Activated CD8-positive, alpha-beta memory T cell treated with anti-CD3 and anti-CD28 coated beads, Interleukin-2, amount 10 ng/mL, durations not matched to agents 7 days and 5 days (primary cell): ENCODE measurements around the gene NBPF15. TPM values are rescaled to one million over a fixed set of nuclear protein-coding genes. Genes with fewer than 3 reads are reported as not detected.
"Not testable (repeated sequence)": the region's sequence is repeated elsewhere in the genome, so short reads cannot be mapped to it uniquely, and the experiment has no call there.

Experiments
- ATAC-seq: fragments of 150-1000 bp; cut with Tn5 transposase; one replicate; pipeline ENCODE4 v1.10.0; 2021; ENCODE audit warnings: moderate library complexity
- CTCF ChIA-PET: fragments of 350-600 bp; sonication (Branson Sonifier 250); formaldehyde crosslinking; loops from one replicate; lab custom pipeline; 2021; ENCODE audit warnings: antibody characterized with exemption; lab: Charles Lee
- DNase-seq: peaks from one replicate; pipeline ENCODE4 v3.0.0-alpha.2; 2020
- H3K27ac Mint-ChIP-seq: one replicate; pipeline ENCODE4 v1.8.0; 2021; ENCODE audit warnings: mild to moderate bottlenecking, mixed read lengths
- H3K27me3 Mint-ChIP-seq: one replicate; pipeline ENCODE4 v1.8.0; 2021; ENCODE audit warnings: mixed read lengths
- H3K36me3 Mint-ChIP-seq: one replicate; pipeline ENCODE4 v1.8.0; 2021; ENCODE audit warnings: mild to moderate bottlenecking, mixed read lengths
- H3K4me1 Mint-ChIP-seq: one replicate; pipeline ENCODE4 v1.8.0; 2021; ENCODE audit warnings: mixed read lengths
- H3K4me3 Mint-ChIP-seq: one replicate; pipeline ENCODE4 v1.8.0; 2021; ENCODE audit warnings: mild to moderate bottlenecking, moderate library complexity, mixed read lengths
- H3K9me3 Mint-ChIP-seq: one replicate; pipeline ENCODE4 v1.8.0; 2022; ENCODE audit warnings: low read depth, mixed read lengths
- total RNA-seq, 2 experiments: library from RNA; stranded (reverse); gene quantifications; one replicate each; pipeline ENCODE4 v1.2.3, GENCODE V29; 2021

The NBPF15 gene, protein sequence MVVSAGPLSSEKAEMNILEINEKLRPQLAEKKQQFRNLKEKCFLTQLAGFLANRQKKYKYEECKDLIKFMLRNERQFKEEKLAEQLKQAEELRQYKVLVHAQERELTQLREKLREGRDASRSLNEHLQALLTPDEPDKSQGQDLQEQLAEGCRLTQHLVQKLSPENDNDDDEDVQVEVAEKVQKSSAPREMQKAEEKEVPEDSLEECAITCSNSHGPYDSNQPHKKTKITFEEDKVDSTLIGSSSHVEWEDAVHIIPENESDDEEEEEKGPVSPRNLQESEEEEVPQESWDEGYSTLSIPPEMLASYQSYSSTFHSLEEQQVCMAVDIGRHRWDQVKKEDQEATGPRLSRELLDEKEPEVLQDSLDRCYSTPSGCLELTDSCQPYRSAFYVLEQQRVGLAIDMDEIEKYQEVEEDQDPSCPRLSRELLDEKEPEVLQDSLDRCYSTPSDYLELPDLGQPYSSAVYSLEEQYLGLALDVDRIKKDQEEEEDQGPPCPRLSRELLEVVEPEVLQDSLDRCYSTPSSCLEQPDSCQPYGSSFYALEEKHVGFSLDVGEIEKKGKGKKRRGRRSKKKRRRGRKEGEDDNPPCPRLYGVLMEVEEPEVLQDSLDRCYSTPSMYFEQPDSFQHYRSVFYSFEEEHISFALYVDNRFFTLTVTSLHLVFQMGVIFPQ
- 10 to 100 TPM; 28.9 to 36.9 TPM for total RNA-seq

DNA sequence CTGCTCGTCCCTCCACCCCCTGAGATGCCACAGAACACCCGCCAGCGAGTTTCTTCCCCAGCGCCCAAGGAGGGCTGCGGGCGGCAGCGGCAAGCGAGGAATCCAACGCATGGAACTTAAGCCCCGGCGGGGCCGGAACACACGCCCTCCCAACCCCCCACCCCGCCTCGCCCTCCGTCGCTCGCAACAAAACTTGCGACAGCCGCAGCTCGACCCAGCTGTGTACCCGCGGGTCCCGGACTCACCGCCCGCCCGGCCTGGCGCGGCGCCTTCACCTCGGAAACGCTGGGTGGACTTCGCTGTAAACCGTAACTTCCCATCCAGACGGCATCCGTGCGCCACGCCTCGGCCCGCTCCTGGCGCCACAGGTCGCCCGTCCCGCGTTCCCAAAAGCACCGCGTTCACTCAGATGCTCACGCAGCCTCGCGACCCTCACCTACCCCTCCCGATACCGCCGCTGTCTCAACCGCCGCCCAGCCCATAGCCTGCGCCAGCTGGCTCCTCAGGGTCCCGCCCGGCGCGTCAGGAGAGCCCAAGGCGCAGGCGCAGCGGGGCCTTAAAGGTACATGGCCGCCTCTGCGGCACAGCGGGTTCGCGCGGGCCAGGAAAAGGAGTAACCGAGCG lies at the start of gene NBPF15:
TSS of gene NBPF15 (minus strand) at position 534 of the 624 bp plus-strand sequence. CDS start 21,666 bp downstream, outside the sequence.
- H3K36me3 Mint-ChIP-seq, H3K4me1 Mint-ChIP-seq, H3K9me3 Mint-ChIP-seq, H3K27me3 Mint-ChIP-seq, CTCF ChIA-PET: not testable (repeated sequence)
- Mint-ChIP-seq H3K27ac (peak within 1 kb of the TSS; percentile 70), H3K4me3 (peak within 1 kb of the TSS; percentile 92)
- ATAC-seq (peak; percentile 93), DNase-seq (peak; percentile 76)

DNA sequence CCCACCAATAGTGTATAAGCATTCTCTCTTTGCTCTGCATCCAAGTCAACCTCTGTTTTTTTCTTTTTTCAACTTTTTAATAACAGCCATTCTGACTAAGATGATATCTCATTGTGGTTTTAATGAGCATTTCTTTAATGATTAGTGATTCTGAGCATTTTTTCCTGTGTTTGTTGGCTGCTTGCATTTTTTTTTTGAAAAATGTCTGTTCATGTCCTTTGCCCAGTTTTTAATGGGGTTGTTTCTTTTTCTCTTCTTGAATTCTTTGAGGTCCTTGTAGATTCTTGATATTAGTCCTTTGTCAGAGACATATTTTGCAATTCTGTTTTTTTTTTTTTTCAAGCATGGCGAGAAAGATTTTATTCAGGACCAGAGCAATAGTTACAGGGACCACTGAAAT lies 35.0 kb upstream of the NBPF15 start:
- DNase-seq, CTCF ChIA-PET, H3K27ac Mint-ChIP-seq, H3K27me3 Mint-ChIP-seq, ATAC-seq, H3K36me3 Mint-ChIP-seq, H3K4me3 Mint-ChIP-seq, H3K4me1 Mint-ChIP-seq, H3K9me3 Mint-ChIP-seq: not testable (repeated sequence)

DNA sequence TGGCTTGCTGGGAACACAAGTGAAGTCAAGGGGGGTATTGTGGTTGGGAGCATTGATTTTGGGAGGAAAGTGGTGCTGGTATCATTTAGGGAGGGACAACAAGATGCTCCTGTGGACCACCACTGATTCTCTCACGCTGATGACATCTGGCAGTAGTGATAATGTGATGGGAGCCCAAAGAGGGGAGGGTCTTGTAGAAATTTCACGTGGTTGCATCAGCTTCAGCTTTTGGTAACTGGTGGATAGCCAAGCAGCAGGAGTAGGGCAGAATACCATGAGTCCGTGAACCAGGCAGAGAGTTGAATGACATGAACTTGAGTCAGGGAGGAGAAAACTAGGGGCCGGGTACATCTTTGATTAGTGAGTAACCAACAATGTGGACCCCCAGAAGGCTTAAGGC lies 32.7 kb upstream of the NBPF15 start:
- CTCF ChIA-PET, H3K27me3 Mint-ChIP-seq, H3K4me1 Mint-ChIP-seq, H3K9me3 Mint-ChIP-seq, DNase-seq, H3K27ac Mint-ChIP-seq, H3K36me3 Mint-ChIP-seq, H3K4me3 Mint-ChIP-seq, ATAC-seq: not testable (repeated sequence)

DNA sequence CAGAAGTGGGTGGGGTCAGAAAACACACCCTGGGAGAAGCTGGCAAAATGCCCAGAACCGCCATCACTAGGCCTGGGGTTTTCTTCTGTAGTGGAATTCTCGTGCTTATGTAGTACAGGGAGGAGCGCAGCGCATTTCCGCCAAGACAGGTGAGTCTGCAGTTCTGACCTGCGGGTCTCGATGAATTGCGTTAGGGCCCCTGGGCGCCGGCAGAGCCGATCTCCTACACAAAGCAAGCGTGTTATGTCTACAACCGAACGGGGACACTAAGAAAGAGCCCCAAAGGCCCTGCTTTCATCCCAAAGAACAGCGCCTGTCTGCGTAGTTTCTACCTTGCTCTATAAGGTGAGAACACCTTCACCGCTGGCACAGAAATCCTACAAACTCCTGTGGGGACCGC lies 28.9 kb upstream of the NBPF15 start:
- ATAC-seq, H3K4me1 Mint-ChIP-seq, H3K9me3 Mint-ChIP-seq, CTCF ChIA-PET, H3K27ac Mint-ChIP-seq, H3K27me3 Mint-ChIP-seq, H3K36me3 Mint-ChIP-seq: not testable (repeated sequence)
- peak; percentile 40 for DNase-seq
- peak overlapping the region; percentile 47 for H3K4me3 Mint-ChIP-seq

DNA sequence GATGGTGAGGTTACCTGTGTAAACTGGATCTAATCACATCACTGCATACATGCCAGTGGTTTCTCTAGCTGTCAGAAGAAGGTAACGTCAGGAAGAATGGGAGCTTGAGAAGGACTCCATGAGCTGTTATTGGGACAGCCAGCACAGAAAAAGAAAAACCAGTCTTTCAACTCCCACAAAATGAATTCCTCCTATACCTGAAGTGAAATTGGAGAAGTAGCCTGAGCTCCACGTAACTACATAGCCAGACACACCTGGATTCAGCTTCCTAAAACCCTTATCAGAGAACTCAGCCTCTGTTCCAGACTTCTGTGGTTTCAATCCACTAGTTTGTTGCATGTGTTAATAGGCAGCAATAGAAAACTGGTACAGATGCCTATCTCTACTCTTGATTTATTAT lies 25.5 kb upstream of the NBPF15 start:
- H3K4me3 Mint-ChIP-seq, H3K36me3 Mint-ChIP-seq, H3K27ac Mint-ChIP-seq, H3K9me3 Mint-ChIP-seq, DNase-seq, ATAC-seq, CTCF ChIA-PET, H3K4me1 Mint-ChIP-seq, H3K27me3 Mint-ChIP-seq: not testable (repeated sequence)

DNA sequence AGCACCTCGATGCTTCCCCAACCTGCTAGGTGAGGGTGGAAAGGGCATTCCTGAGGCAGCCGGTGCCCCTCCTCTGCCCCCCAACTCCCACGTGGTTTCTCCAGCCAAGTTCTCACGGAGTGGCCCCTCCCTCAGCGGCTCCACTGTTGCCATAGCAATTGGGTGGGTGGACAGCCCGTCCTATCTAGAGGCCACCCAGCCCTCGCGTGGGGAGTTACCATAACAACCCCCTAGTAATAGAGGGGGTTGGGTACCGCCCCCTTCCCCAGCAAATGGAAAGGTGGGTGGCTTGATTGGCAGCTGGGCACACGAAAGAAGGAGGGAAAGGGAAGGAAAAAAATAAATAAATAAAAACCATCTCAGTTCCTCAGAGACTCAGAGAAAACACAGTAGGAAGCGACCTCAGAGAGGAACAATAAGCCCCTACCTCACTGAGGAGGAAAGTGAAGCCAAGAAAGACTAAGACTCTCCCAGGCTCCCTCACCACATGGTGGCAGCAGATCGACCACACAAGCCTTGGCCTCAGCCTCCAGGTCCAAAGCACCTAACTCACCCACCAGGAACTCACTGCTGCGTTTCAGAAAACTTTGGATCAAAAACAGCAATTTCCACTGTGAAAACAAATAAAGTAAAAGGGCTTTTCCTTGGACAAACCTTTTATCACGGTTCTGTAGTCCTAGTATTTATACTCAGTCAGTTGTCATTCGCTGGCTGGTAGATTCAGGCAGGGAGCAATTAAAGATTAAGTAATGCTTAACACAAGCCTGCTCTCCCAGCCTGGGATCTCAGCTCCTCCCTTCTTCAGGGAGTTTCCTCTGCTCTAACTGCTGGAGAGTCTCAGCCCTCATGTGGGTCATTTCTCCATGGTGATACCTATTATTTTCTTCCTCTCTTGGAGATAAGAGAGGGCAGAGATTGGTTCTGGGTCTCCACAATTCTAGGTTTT lies 23.9 kb upstream of the NBPF15 start:
- H3K4me1 Mint-ChIP-seq, ATAC-seq, H3K9me3 Mint-ChIP-seq, H3K27ac Mint-ChIP-seq, H3K27me3 Mint-ChIP-seq, DNase-seq, CTCF ChIA-PET, H3K36me3 Mint-ChIP-seq, H3K4me3 Mint-ChIP-seq: not testable (repeated sequence)

DNA sequence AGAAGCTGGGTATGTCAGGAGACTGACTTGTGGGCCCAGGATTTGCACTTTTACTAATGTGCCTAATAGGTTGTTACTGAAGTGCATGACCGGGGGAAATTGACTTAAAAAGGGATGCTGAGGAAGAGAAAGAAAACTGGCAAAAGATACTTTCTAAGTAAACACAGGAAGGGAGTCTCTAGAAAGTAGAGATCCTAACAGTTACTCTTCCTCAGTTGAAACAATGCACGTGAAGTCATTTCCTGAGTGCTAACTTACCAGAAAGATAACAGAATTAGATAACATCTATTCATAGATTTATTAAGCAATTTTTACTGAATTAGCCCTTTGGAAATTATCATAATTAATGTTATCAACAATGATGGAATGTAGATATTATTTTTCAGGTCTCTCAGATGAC lies 12.4 kb upstream of the NBPF15 start:
- H3K27ac Mint-ChIP-seq, H3K27me3 Mint-ChIP-seq, DNase-seq, ATAC-seq, H3K4me3 Mint-ChIP-seq, H3K4me1 Mint-ChIP-seq, H3K9me3 Mint-ChIP-seq, CTCF ChIA-PET, H3K36me3 Mint-ChIP-seq: not testable (repeated sequence)

DNA sequence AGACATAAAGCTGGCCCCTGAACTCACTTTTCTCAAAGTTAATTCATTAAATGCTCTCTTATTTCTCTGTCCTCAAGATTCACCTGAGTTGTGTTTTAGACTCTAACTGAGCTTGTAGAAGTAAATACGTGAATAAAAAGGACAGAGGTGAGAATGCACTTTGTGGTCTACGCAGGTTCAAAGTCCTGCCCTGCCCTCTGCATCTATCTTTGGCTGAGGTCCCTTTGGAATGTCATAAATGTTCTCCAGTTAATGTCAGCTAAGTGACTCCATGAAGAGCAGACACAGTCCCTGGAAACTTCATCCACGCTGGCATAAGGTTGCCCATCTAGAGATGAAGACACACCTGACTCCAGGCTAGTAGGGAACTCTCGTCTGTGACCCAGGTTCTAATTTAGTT lies 10.0 kb upstream of the NBPF15 start:
- H3K36me3 Mint-ChIP-seq, H3K4me3 Mint-ChIP-seq, CTCF ChIA-PET, DNase-seq, H3K27ac Mint-ChIP-seq, ATAC-seq, H3K9me3 Mint-ChIP-seq, H3K4me1 Mint-ChIP-seq: not testable (repeated sequence)
- H3K27me3 Mint-ChIP-seq: peaks cover 16% of the 10 kb centered on the region

DNA sequence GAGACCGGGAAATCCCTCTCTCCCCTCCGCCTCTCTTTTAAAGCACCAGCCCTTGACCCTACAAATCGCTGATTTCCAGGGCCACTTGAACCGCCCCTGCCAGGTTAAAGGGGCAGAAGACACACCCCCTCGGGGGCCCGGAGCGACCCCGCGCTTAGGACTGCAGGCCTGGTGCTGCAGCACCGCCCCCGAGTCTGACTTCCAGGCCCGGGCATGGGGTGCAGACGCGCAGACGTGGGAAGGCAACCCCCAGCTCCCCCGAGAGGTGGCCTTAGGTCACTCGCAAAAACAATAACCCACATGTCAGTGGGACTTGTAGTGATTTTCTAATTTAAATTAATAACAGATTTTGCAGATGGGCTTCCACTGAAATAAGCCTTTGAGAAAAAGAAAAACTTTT lies 309 bp upstream of the NBPF15 start:
- H3K27me3 Mint-ChIP-seq, H3K4me1 Mint-ChIP-seq, H3K36me3 Mint-ChIP-seq: not testable (repeated sequence)

DNA sequence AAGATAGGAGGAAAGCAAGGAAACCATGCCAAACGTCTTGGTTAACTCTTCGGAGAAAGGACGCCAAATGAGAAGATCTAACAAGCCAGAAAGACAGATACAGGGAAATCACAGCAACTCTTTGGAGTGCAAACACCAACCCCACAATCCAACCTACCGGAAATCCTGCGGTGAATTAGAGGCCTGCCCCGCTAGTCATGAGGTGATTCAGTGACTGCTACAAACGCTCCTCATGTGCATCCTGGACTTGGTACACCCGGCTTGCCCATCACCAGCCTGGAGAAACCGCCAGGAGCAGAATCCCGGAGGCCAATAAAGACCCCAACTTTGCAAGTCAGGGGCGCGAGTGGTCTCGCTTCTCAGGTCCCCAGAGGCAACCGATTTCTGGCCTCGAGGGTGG lies 783 bp downstream of the NBPF15 start:
- H3K27ac Mint-ChIP-seq, H3K27me3 Mint-ChIP-seq, H3K36me3 Mint-ChIP-seq, H3K9me3 Mint-ChIP-seq, CTCF ChIA-PET, H3K4me1 Mint-ChIP-seq: not testable (repeated sequence)
- ATAC-seq: peak; percentile 58
- peak overlapping the region; percentile 92 for H3K4me3 Mint-ChIP-seq
- DNase-seq: peak; percentile 59

More for the DNA sequence above, 309 bp upstream of the NBPF15 start:
- DNase-seq, H3K9me3 Mint-ChIP-seq, CTCF ChIA-PET, H3K27ac Mint-ChIP-seq: not testable (repeated sequence)
- peak overlapping the region; percentile 92 for H3K4me3 Mint-ChIP-seq
- peak; percentile 17 for ATAC-seq

DNA sequence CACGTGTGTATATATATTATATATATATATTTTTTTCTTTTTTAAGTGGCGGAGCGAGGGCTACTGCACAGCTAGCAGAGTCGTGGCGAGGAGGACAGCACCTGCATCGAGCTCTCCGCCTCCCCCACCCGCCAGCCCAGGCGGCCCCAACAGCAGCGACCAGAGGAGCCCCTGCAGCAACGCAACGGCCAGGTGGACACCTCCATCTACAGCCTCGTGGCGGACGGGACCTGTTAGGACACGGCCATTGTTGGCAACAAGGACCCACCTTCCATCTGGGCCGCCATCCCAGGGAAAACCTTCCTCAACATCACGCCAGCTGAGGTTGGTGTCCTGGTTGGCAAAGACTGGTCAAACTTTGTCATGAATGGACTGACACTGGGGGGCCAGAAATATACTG lies 19.1 kb downstream of the NBPF15 start:
- H3K27ac Mint-ChIP-seq, H3K36me3 Mint-ChIP-seq, H3K4me1 Mint-ChIP-seq, H3K27me3 Mint-ChIP-seq, ATAC-seq, DNase-seq, H3K4me3 Mint-ChIP-seq, H3K9me3 Mint-ChIP-seq, CTCF ChIA-PET: not testable (repeated sequence)

DNA sequence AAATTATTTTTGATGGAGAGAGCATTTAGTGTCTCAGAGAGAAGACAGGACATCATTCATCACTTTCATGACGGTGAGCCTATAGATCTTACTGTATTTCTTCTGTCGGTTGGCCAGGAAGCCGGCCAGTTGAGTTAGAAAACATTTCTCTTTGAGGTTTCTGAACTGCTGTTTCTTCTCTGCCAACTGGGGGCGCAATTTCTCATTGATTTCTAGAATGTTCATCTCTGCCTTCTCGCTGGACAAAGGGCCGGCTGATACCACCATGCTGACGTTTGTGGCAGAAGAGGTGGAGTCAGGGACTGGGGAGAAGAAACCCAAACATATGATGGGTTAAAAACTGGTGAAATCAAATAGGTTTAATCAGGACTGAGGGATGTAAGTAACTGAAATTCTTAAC lies 21.7 kb downstream of the NBPF15 start:
- DNase-seq, H3K4me1 Mint-ChIP-seq, H3K27ac Mint-ChIP-seq, H3K9me3 Mint-ChIP-seq, H3K27me3 Mint-ChIP-seq, H3K36me3 Mint-ChIP-seq, H3K4me3 Mint-ChIP-seq, CTCF ChIA-PET, ATAC-seq: not testable (repeated sequence)
